HepG2 (cell line): ENCODE measurements around the gene CHKB. TPM values are rescaled to one million over a fixed set of nuclear protein-coding genes. Genes with fewer than 3 reads are reported as not detected.

ENCODE experiments used
- ARID4A ChIP-seq: sonication (generic); formaldehyde crosslinking; IDR thresholded peaks from 2 replicates; pipeline ENCODE4 v1.5.0; 2020; ENCODE audit warnings: mild to moderate bottlenecking, missing genetic modification reagents, borderline replicate concordance
- CTCF ChIP-seq: sonication (generic); formaldehyde crosslinking; IDR thresholded peaks from 2 replicates; pipeline ENCODE4 v1.5.0; 2020; ENCODE audit warnings: mild to moderate bottlenecking, missing genetic modification reagents, moderate library complexity
- KAT8 ChIP-seq: IDR thresholded peaks from 2 replicates; pipeline ENCODE4 v1.6.1; 2016; ENCODE audit warnings: missing genetic modification reagents, missing compliant biosample characterization
- KDM5B ChIP-seq: sonication (generic); formaldehyde crosslinking; IDR thresholded peaks from 2 replicates; pipeline ENCODE4 v1.4.0; 2020; ENCODE audit warnings: missing genetic modification reagents, mild to moderate bottlenecking, borderline replicate concordance
- RNF219 ChIP-seq: sonication (generic); formaldehyde crosslinking; IDR thresholded peaks from 2 replicates; pipeline ENCODE4 v1.5.0; 2020; ENCODE audit warnings: mild to moderate bottlenecking, missing genetic modification reagents
- SP1 ChIP-seq, 2 experiments: fragments of 450-650 bp in 1 of 2; sonication (generic) in 1 of 2; formaldehyde crosslinking in 1 of 2; IDR thresholded peaks; 2 replicates each; pipeline versions ENCODE4 v1.4.0 to v1.6.1; 2016 to 2020; ENCODE audit warnings: missing genetic modification reagents in 1 of 2
- TCF7L2 ChIP-seq: IDR thresholded peaks from 2 replicates; pipeline ENCODE4 v1.6.1; 2011; ENCODE audit warnings: mild to moderate bottlenecking, low read depth, low read length, moderate library complexity
- ZBTB25 ChIP-seq: IDR thresholded peaks from 2 replicates; pipeline ENCODE4 v1.6.1; 2018; ENCODE audit warnings: missing genetic modification reagents
- ZFP37 ChIP-seq: sonication (generic); formaldehyde crosslinking; IDR thresholded peaks from 2 replicates; pipeline ENCODE4 v1.4.0; 2020; ENCODE audit warnings: missing genetic modification reagents, borderline replicate concordance
- ZNF414 ChIP-seq: sonication (generic); formaldehyde crosslinking; IDR thresholded peaks from 2 replicates; pipeline ENCODE4 v1.5.0; 2020; ENCODE audit warnings: missing genetic modification reagents
- ZNF512 ChIP-seq: sonication (generic); formaldehyde crosslinking; IDR thresholded peaks from 2 replicates; pipeline ENCODE4 v1.4.0; 2020; ENCODE audit warnings: mild to moderate bottlenecking, missing genetic modification reagents
- ZNF660 ChIP-seq: sonication (generic); formaldehyde crosslinking; IDR thresholded peaks from 2 replicates; pipeline ENCODE4 v1.5.1; 2020; ENCODE audit warnings: mild to moderate bottlenecking, low read depth, missing genetic modification reagents, borderline replicate concordance
- ZNF704 ChIP-seq: sonication (generic); formaldehyde crosslinking; IDR thresholded peaks from 2 replicates; pipeline ENCODE4 v1.8.1; 2023; ENCODE audit warnings: mild to moderate bottlenecking, inconsistent platforms, moderate library complexity, missing genetic modification reagents, borderline replicate concordance
- ZNF782 ChIP-seq: sonication (generic); formaldehyde crosslinking; IDR thresholded peaks from 2 replicates; pipeline ENCODE4 v1.4.0; 2020; ENCODE audit warnings: missing genetic modification reagents, mild to moderate bottlenecking, borderline replicate concordance
- polyA plus RNA-seq, 8 experiments: library from polyadenylated mRNA; depleted of rRNA in 3 of 8; stranded (reverse) in 7 of 8; unstranded in 1 of 8; fragments of >200 nt; fragmentation: Illumina TruSeq in 4 of 8; extraction: Trizol in 4 of 8; gene quantifications; 2 replicates each; pipeline versions ENCODE4 v1.2.1 to v1.2.3, GENCODE V29; 2011 to 2016; ENCODE audit warnings: low read depth in 4 of 8, missing spikeins in 1 of 8, mixed read lengths in 1 of 8; ENCODE audit not compliant: insufficient read depth in 1 of 8
- total RNA-seq, 5 experiments: library from RNA; depleted of rRNA; stranded (reverse); fragments of >200 nt; fragmentation: Illumina TruSeq; extraction: Trizol; gene quantifications; 2 replicates each; pipeline ENCODE4 v1.2.3, GENCODE V29; 2016; ENCODE audit warnings: low read depth in 1 of 5

Gene CHKB
- total and polyA plus RNA-seq, 2 of the 13 experiments (the other 11 are each of a cell fraction or from before 2014, with no cell fraction given), result 24.5 to 42.7 TPM

GRCh38 chr22:50600967-50601668 is 18.5 kb upstream of the CHKB start (continued):
- TF ChIP-seq ZNF704 (CRISPR knock-in tag) (no peak), RNF219 (CRISPR knock-in tag) (no peak), KAT8 (CRISPR knock-in tag) (no peak), ZNF782 (CRISPR knock-in tag) (no peak), CTCF (CRISPR knock-in tag) (no peak), KDM5B (CRISPR knock-in tag) (0 out of 2 replicates have a peak, but pooled peaks have one; percentile 19), ZFP37 (CRISPR knock-in tag) (no peak), ZNF414 (CRISPR knock-in tag) (no peak), TCF7L2 (no peak), ZBTB25 (CRISPR knock-in tag) (no peak), ARID4A (CRISPR knock-in tag) (peak; percentile 49; the same call in 1 of the 2 replicates), ZNF512 (CRISPR knock-in tag) (no peak), ZNF660 (no peak), SP1 (IDR thresholded peaks at IDR 0.05) (no peak), SP1 (CRISPR knock-in tag; IDR thresholded peaks at IDR 0.05) (no peak)
